Right lobe of liver (tissue), 4 donors: ENCODE measurements around the gene IGFBP1.

Experiments used
- POLR2A ChIP-seq: fragments of 450-650 bp; IDR thresholded peaks from one replicate; pipeline ENCODE4 v1.6.1; 2017; ENCODE audit warnings: antibody characterized with exemption, mild to moderate bottlenecking
- TF ChIP-seq, protein P1 (sequence below), 4 donors: fragments of 200-600 bp in 3 of 4; fragments of 450-650 bp in 1 of 4; IDR thresholded peaks; one replicate each; pipeline versions ENCODE4 v1.5.1 to v1.8.0; 2016 to 2022; ENCODE audit warnings: antibody characterized with exemption in 4 of 4, mild to moderate bottlenecking in 2 of 4
- donor health status: DM: no; HTN: no; CAD: no.
- donor health status: DM: no; HTN: no; CAD: no.
- donor health status: DM: no; HTN: yes; CAD: no.

DNA sequence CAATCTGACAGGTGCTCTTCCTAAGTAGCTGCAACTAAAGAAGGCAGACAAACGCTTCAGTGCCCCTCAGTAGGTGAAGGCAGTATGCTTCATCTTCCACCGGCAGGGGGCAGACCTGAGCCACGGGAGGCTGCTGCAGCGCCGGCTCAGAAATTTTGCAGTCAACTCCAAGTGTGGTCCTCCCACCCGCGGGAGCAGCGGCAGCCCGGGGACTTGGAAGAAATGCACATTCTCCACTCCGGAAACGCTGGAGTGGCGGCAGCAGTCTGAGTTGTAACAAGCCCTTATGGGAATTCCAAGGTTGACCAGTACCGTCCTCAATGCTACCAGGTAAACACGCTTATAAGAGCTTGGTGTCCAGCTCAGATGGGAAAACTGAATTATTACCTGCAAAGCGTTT is 29.4 kb downstream of the IGFBP1 start:
- TF ChIP-seq POLR2A = no peak
- TF ChIP-seq, protein P1, sequence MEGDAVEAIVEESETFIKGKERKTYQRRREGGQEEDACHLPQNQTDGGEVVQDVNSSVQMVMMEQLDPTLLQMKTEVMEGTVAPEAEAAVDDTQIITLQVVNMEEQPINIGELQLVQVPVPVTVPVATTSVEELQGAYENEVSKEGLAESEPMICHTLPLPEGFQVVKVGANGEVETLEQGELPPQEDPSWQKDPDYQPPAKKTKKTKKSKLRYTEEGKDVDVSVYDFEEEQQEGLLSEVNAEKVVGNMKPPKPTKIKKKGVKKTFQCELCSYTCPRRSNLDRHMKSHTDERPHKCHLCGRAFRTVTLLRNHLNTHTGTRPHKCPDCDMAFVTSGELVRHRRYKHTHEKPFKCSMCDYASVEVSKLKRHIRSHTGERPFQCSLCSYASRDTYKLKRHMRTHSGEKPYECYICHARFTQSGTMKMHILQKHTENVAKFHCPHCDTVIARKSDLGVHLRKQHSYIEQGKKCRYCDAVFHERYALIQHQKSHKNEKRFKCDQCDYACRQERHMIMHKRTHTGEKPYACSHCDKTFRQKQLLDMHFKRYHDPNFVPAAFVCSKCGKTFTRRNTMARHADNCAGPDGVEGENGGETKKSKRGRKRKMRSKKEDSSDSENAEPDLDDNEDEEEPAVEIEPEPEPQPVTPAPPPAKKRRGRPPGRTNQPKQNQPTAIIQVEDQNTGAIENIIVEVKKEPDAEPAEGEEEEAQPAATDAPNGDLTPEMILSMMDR (IDR thresholded peaks at IDR 0.05) = peak; percentile 78 to 97 (median 97)
